Duodenal mucosa (tissue), 2 donors: Measurements from ENCODE around the gene MTHFD1.

Source experiments
- H3K27ac ChIP-seq: one replicate; pipeline ENCODE4 v1.7.0; 2013; ENCODE audit warnings: low read depth, low read length
- H3K27me3 ChIP-seq, 2 donors: one replicate each; pipeline ENCODE4 v1.7.0; 2013; ENCODE audit warnings: low read length in 2 of 2, control low read depth in 1 of 2; ENCODE audit not compliant: insufficient read depth in 2 of 2, control insufficient read depth in 1 of 2
- H3K36me3 ChIP-seq, 2 donors: one replicate each; pipeline ENCODE4 v1.7.0; 2013; ENCODE audit warnings: low read length in 2 of 2, control low read depth in 1 of 2; ENCODE audit not compliant: insufficient read depth in 2 of 2, control insufficient read depth in 1 of 2
- H3K4me1 ChIP-seq, 2 donors: one replicate each; pipeline ENCODE4 v1.7.0; 2013; ENCODE audit warnings: low read length in 2 of 2, control low read depth in 1 of 2; ENCODE audit not compliant: insufficient read depth in 2 of 2, control insufficient read depth in 1 of 2
- H3K4me3 ChIP-seq, 2 donors: one replicate each; pipeline ENCODE4 v1.7.0; 2013; ENCODE audit warnings: low read length in 2 of 2, low read depth in 1 of 2
- H3K9ac ChIP-seq, 2 donors: one replicate each; pipeline ENCODE4 v1.7.0; 2013; ENCODE audit warnings: low read length in 2 of 2, low read depth in 1 of 2
- H3K9me3 ChIP-seq, 2 donors: one replicate each; pipeline ENCODE4 v1.7.0; 2013; ENCODE audit warnings: low read length in 2 of 2, control low read depth in 1 of 2; ENCODE audit not compliant: control insufficient read depth in 1 of 2

Gene MTHFD1

GRCh38 chr14:64405295-64405694 lies 17.1 kb downstream of the MTHFD1 start:
- H3K4me1 ChIP-seq, result no peaks in the 10 kb centered on the region
- H3K4me3 ChIP-seq, result no peak overlapping the region
- H3K9ac ChIP-seq, result no peak overlapping the region
- H3K27me3 ChIP-seq, result no peaks in the 10 kb centered on the region
- peaks cover 0 to 17% of the 10 kb centered on the region in 2 donors for H3K36me3 ChIP-seq
- H3K9me3 ChIP-seq, result no peaks in the 10 kb centered on the region
- no peak overlapping the region for H3K27ac ChIP-seq

- no peak overlapping the region for H3K27ac ChIP-seq
- no peak overlapping the region for H3K4me3 ChIP-seq
- no peaks in the 10 kb centered on the region for H3K27me3 ChIP-seq
- H3K36me3 ChIP-seq, result peaks cover 6 to 24% of the 10 kb centered on the region in 2 donors
- H3K9ac ChIP-seq, result no peak overlapping the region
- no peaks in the 10 kb centered on the region for H3K9me3 ChIP-seq
- H3K4me1 ChIP-seq, result no peaks in the 10 kb centered on the region
Measured at GRCh38 chr14:64407329-64407728, 19.2 kb downstream of the MTHFD1 start.

- no peaks in the 10 kb centered on the region for H3K27me3 ChIP-seq
- H3K9me3 ChIP-seq, result no peaks in the 10 kb centered on the region
- H3K4me1 ChIP-seq, result no peaks in the 10 kb centered on the region
- H3K36me3 ChIP-seq, result peaks cover 6 to 16% of the 10 kb centered on the region in 2 donors
- no peak overlapping the region for H3K4me3 ChIP-seq
- H3K9ac ChIP-seq, result no peak overlapping the region
- H3K27ac ChIP-seq, result no peak overlapping the region
Measured at GRCh38 chr14:64409126-64409920, 21.2 kb downstream of the MTHFD1 start.

- H3K27me3 ChIP-seq, result no peaks in the 10 kb centered on the region
- H3K9me3 ChIP-seq, result no peaks in the 10 kb centered on the region
- no peaks in the 10 kb centered on the region for H3K4me1 ChIP-seq
- no peak overlapping the region for H3K27ac ChIP-seq
- no peak overlapping the region for H3K4me3 ChIP-seq
- peaks cover 6 to 20% of the 10 kb centered on the region in 2 donors for H3K36me3 ChIP-seq
- H3K9ac ChIP-seq, result no peak overlapping the region
Measured at GRCh38 chr14:64410084-64410774, 22.1 kb downstream of the MTHFD1 start.

GRCh38 chr14:64411001-64411400 lies 22.8 kb downstream of the MTHFD1 start:
- Histone ChIP-seq H3K9ac (no peak overlapping the region), H3K27me3 (no peaks in the 10 kb centered on the region), H3K36me3 (peaks cover 6 to 28% of the 10 kb centered on the region in 2 donors), H3K4me1 (no peaks in the 10 kb centered on the region), H3K4me3 (no peak overlapping the region), H3K9me3 (no peaks in the 10 kb centered on the region), H3K27ac (no peak overlapping the region)

GRCh38 chr14:64412237-64412636 lies 24.1 kb downstream of the MTHFD1 start:
- Histone ChIP-seq H3K36me3 (peaks cover 6 to 36% of the 10 kb centered on the region in 2 donors), H3K9me3 (no peaks in the 10 kb centered on the region), H3K4me3 (no peak overlapping the region), H3K4me1 (no peaks in the 10 kb centered on the region), H3K9ac (no peak overlapping the region), H3K27ac (no peak overlapping the region), H3K27me3 (no peaks in the 10 kb centered on the region)

GRCh38 chr14:64416348-64416932 lies 28.3 kb downstream of the MTHFD1 start:
- Histone ChIP-seq H3K27ac (no peak overlapping the region), H3K4me3 (no peak overlapping the region), H3K9ac (no peak overlapping the region), H3K27me3 (no peaks in the 10 kb centered on the region), H3K4me1 (no peaks in the 10 kb centered on the region), H3K36me3 (peaks cover 17 to 62% of the 10 kb centered on the region in 2 donors), H3K9me3 (no peaks in the 10 kb centered on the region)

GRCh38 chr14:64417055-64417770 lies 29.1 kb downstream of the MTHFD1 start:
- Histone ChIP-seq H3K9ac (no peak overlapping the region), H3K27me3 (no peaks in the 10 kb centered on the region), H3K9me3 (no peaks in the 10 kb centered on the region), H3K4me3 (no peak overlapping the region), H3K36me3 (peaks cover 17 to 63% of the 10 kb centered on the region in 2 donors), H3K27ac (no peak overlapping the region), H3K4me1 (no peaks in the 10 kb centered on the region)

- Histone ChIP-seq H3K36me3 (peaks cover 17 to 65% of the 10 kb centered on the region in 2 donors), H3K9me3 (no peaks in the 10 kb centered on the region), H3K4me3 (no peak overlapping the region), H3K4me1 (no peaks in the 10 kb centered on the region), H3K27me3 (no peaks in the 10 kb centered on the region), H3K27ac (no peak overlapping the region), H3K9ac (no peak overlapping the region)
Measured at GRCh38 chr14:64417771-64418125, 29.6 kb downstream of the MTHFD1 start.

- H3K4me1 ChIP-seq, result no peaks in the 10 kb centered on the region
- H3K9ac ChIP-seq, result no peak overlapping the region
- H3K27ac ChIP-seq, result no peak overlapping the region
- H3K27me3 ChIP-seq, result no peaks in the 10 kb centered on the region
- no peaks in the 10 kb centered on the region for H3K9me3 ChIP-seq
- H3K36me3 ChIP-seq, result peaks cover 17 to 68% of the 10 kb centered on the region in 2 donors
- no peak overlapping the region for H3K4me3 ChIP-seq
Measured at GRCh38 chr14:64419003-64419402, 30.9 kb downstream of the MTHFD1 start.
